ENCODE measurements around the gene ZBTB42.
"Not testable (repeated sequence)": the region's sequence is repeated elsewhere in the genome, so short reads cannot be mapped to it uniquely, and the experiment has no call there.

The ZBTB42 gene

GRCh38 chr14:104817930-104818713, 17.2 kb downstream of the ZBTB42 start:
- DNase-seq = no peak

- no peak for DNase-seq
Observed at GRCh38 chr14:104818714-104819161, 17.8 kb downstream of the ZBTB42 start.

- no peak for DNase-seq
Observed at GRCh38 chr14:104819361-104819781, 18.5 kb downstream of the ZBTB42 start.

GRCh38 chr14:104820669-104821228, 19.8 kb downstream of the ZBTB42 start:
- peak; percentile 75 for DNase-seq

GRCh38 chr14:104821229-104821945, 20.5 kb downstream of the ZBTB42 start:
- no peak for DNase-seq

- DNase-seq = no peak
Observed at GRCh38 chr14:104821971-104822608, 21.2 kb downstream of the ZBTB42 start.

GRCh38 chr14:104822821-104823615, 22.1 kb downstream of the ZBTB42 start:
- DNase-seq = no peak

- no peak for DNase-seq
Observed at GRCh38 chr14:104824353-104824997, 23.6 kb downstream of the ZBTB42 start.

GRCh38 chr14:104826189-104826860, 25.4 kb downstream of the ZBTB42 start:
- peak; percentile 83 for DNase-seq

- peak; percentile 40 for DNase-seq
Observed at GRCh38 chr14:104826861-104827176, 25.9 kb downstream of the ZBTB42 start.

GRCh38 chr14:104827177-104828055, 26.5 kb downstream of the ZBTB42 start:
- DNase-seq = peak; percentile 81

GRCh38 chr14:104830781-104831180, 29.9 kb downstream of the ZBTB42 start:
- DNase-seq = no peak

- DNase-seq = not testable (repeated sequence)
Observed at GRCh38 chr14:104836171-104836935, 35.5 kb downstream of the ZBTB42 start.

GRCh38 chr14:104841730-104842129, 40.8 kb downstream of the ZBTB42 start:
- DNase-seq = no peak

GRCh38 chr14:104843006-104843405, 42.1 kb downstream of the ZBTB42 start:
- no peak for DNase-seq

- DNase-seq = no peak
Observed at GRCh38 chr14:104843442-104844305, 42.8 kb downstream of the ZBTB42 start.

GRCh38 chr14:104844306-104845032, 43.6 kb downstream of the ZBTB42 start:
- no peak for DNase-seq
